Coronary artery (tissue), 2 donors: Measurements from ENCODE around the gene FHIT.

Experiments
- DNase-seq: peaks from one replicate; pipeline ENCODE4 v3.0.0-alpha.2; 2017; ENCODE audit warnings: low spot score
- H3K27ac ChIP-seq, 2 donors: fragments of 200-600 bp; sonication (generic); one replicate each; pipeline ENCODE4 v1.5.1; 2016 to 2019
- H3K4me3 ChIP-seq: fragments of 200-600 bp; sonication (generic); 2 replicates; pipeline ENCODE4 v1.5.1; 2016; ENCODE audit warnings: mild to moderate bottlenecking, moderate library complexity
- TF ChIP-seq, protein P1 (sequence below): fragments of 200-600 bp; sonication (generic); IDR thresholded peaks from one replicate; pipeline ENCODE4 v1.5.1; 2019; ENCODE audit warnings: antibody characterized with exemption

FHIT gene

DNA sequence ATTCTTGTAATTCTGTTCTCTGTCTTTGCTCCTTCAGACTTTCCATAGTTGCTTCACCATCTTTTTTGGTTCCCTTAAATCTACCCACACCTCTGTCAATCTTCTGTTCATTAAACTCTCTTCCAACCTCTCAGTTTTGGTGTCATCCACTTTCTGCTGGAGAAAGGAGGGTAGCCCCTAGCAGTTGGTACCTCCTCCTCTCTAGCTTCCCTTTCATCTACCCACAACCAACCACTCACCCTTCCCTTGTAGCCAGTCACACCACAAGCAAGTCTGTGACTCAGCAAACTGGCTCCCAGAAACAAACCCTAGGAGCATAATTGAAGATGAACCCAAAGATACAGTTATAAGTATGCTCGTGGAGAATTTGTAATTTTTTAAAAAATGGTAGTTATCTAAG lies 318.6 kb downstream of the FHIT start:
- no peak for DNase-seq
- H3K27ac ChIP-seq = no peak overlapping the region
- TF ChIP-seq, protein P1, sequence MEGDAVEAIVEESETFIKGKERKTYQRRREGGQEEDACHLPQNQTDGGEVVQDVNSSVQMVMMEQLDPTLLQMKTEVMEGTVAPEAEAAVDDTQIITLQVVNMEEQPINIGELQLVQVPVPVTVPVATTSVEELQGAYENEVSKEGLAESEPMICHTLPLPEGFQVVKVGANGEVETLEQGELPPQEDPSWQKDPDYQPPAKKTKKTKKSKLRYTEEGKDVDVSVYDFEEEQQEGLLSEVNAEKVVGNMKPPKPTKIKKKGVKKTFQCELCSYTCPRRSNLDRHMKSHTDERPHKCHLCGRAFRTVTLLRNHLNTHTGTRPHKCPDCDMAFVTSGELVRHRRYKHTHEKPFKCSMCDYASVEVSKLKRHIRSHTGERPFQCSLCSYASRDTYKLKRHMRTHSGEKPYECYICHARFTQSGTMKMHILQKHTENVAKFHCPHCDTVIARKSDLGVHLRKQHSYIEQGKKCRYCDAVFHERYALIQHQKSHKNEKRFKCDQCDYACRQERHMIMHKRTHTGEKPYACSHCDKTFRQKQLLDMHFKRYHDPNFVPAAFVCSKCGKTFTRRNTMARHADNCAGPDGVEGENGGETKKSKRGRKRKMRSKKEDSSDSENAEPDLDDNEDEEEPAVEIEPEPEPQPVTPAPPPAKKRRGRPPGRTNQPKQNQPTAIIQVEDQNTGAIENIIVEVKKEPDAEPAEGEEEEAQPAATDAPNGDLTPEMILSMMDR = no peak
- no peak overlapping the region for H3K4me3 ChIP-seq

DNA sequence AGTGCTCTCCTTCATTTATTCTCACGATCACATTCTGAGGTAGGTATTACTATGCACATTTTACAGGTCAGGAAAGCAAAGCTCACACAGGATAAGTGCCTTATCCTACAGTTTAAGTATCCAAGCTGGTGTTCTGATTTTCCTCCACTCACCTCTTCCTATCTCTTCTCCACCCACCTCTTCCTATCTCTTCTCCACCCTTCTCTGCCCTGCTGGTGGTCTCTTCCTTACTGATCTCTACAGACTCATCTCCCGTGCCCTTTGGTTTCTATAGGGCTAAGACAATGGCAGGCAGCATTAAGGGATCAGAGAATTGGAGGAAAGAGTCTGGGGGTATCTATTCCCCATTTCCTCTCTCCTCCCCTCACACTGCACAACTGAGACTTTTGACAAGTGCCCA lies 319.1 kb downstream of the FHIT start:
- Histone ChIP-seq H3K4me3 (no peak overlapping the region), H3K27ac (no peak overlapping the region)
- TF ChIP-seq, protein P1 = no peak
- DNase-seq = no peak

DNA sequence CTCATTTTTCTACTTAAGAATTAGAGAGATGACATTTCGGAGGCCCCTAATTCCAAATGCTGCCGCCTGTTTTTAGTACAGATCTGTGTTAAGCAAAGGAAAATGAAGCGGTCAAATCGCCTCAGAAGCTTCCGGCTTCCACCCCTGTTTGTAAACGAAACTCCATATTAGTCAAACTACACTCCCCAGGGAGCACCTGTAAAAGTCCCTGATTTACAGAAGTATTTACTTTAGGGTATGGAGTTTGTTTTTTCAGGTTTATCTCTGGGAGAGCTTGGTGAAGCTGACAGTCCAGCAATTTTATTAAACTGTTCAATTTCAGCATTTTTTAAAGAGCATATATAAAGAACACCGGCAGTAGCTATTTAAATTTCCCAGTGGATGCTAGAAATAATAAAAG lies 319.8 kb downstream of the FHIT start:
- no peak overlapping the region for H3K27ac ChIP-seq
- DNase-seq = no peak
- TF ChIP-seq, protein P1 = no peak
- H3K4me3 ChIP-seq = no peak overlapping the region

DNA sequence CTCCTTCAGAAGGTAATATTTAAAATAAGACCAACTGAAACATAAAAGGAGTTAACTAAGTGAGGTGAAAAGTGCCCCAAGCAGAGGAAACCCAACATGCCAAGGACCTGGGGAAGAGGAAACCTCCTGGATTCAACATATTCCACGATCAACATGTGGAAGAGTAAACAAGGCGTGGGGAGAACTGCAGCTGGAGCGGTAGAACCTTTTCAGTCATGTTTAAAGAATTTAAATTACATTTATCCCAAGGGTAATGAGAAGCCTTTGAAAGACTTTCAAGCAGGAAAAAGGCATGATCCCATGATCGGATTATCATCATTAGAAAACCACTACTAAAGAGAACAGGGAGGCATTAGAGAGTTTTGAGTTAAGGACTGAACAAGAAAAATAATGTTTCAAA lies 330.7 kb downstream of the FHIT start:
- TF ChIP-seq, protein P1 = no peak
- no peak overlapping the region for H3K27ac ChIP-seq
- no peak for DNase-seq
- H3K4me3 ChIP-seq = no peak overlapping the region

DNA sequence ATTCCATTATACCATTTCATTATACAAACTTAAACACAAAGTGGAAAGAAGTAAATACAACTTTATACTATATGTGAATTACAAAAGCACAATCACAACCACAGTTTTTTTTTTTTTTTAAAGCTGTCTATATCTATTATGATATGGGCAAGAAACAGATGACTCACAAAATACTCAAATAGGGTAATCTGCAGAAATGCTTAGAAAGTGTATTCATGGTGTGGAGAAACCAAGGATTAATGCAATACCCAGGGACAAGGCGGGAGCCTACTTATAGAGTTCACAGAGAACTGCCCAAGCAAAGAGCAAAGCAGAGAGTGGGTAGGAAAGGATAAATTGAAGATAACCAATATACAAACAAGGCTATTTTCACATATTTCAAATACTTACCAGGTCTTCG lies 332.0 kb downstream of the FHIT start:
- DNase-seq = no peak
- TF ChIP-seq, protein P1 = no peak
- Histone ChIP-seq H3K27ac (no peak overlapping the region), H3K4me3 (no peak overlapping the region)

DNA sequence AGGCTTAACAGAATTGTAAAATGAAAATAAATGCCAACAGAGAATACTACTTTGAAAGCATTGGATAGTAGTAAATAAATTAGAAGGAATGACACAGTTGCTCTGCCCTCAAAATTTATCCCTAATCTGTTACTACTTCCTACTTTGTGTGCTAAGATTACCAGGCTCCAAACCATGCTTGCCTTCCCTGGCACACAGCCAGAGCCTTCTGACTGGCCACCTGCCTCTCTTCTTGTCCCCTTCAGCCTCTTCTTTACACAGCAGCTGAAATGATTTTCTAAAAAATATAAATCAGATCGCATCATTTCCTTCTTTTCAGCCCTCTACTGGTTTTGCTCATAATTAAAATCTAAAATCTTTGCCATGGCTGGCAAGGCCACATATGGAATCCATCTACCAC lies 334.1 kb downstream of the FHIT start:
- no peak overlapping the region for H3K27ac ChIP-seq
- TF ChIP-seq, protein P1 = no peak
- DNase-seq = no peak
- H3K4me3 ChIP-seq = no peak overlapping the region

DNA sequence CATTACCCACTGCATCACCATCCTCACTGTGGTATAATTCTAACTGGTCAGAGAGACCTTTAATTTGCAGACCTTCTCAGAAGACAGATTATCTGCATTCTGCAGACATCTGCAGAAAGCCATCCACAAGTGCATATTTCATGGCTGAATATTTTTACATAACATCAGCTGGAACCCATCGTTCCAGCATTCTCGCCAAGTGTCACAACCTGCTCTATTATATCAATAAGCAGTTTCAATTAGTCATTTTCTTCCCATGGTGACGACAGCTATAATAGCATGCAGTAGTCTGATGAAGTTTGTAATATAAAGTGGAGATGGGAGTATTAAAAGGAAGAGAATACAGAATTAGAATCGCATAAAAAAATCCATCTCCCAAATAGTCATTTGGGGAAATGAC lies 334.7 kb downstream of the FHIT start:
- TF ChIP-seq, protein P1 = no peak
- DNase-seq = no peak
- Histone ChIP-seq H3K4me3 (no peak overlapping the region), H3K27ac (no peak overlapping the region)
